D721Med (cell line): ENCODE results near the gene RNF130.

Experiments used
- DNase-seq: peaks from one replicate; pipeline ENCODE4 v3.0.0; 2011; ENCODE audit warnings: low spot score; ENCODE audit not compliant: insufficient read length
- FAIRE-seq: peaks from 2 replicates; lab custom pipeline; 2011; peaks lifted over from hg19 to GRCh38; lab: Jason Lieb, UNC
- TF ChIP-seq, protein P1 (sequence below): IDR thresholded peaks from 2 replicates; pipeline ENCODE4 v1.5.1; 2012; ENCODE audit warnings: mild to moderate bottlenecking, control low read depth; ENCODE audit not compliant: insufficient read depth; ENCODE audit errors: missing control alignments

Gene RNF130

DNA sequence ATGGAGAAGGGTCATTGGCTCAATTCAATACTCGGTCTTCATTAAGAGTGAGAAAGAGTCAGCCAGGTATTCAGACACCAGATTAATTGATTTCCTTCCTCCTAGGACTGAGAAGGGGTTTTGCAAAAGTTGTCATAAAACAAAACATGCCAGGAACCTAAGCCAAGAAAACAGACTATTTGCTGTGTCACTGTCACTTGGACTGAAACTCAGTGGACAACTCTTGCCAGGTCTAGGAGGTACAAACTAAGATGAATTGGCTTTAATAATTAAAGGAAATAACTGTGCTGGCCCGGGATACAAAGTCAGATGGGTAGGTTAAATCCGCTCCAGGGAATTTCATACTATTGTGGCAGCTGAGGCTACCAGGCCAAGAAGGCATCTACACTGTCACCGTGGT is 92.8 kb downstream of the RNF130 start:
- TF ChIP-seq, protein P1, sequence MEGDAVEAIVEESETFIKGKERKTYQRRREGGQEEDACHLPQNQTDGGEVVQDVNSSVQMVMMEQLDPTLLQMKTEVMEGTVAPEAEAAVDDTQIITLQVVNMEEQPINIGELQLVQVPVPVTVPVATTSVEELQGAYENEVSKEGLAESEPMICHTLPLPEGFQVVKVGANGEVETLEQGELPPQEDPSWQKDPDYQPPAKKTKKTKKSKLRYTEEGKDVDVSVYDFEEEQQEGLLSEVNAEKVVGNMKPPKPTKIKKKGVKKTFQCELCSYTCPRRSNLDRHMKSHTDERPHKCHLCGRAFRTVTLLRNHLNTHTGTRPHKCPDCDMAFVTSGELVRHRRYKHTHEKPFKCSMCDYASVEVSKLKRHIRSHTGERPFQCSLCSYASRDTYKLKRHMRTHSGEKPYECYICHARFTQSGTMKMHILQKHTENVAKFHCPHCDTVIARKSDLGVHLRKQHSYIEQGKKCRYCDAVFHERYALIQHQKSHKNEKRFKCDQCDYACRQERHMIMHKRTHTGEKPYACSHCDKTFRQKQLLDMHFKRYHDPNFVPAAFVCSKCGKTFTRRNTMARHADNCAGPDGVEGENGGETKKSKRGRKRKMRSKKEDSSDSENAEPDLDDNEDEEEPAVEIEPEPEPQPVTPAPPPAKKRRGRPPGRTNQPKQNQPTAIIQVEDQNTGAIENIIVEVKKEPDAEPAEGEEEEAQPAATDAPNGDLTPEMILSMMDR = no peak
- DNase-seq (no peak), FAIRE-seq (no peak)

DNA sequence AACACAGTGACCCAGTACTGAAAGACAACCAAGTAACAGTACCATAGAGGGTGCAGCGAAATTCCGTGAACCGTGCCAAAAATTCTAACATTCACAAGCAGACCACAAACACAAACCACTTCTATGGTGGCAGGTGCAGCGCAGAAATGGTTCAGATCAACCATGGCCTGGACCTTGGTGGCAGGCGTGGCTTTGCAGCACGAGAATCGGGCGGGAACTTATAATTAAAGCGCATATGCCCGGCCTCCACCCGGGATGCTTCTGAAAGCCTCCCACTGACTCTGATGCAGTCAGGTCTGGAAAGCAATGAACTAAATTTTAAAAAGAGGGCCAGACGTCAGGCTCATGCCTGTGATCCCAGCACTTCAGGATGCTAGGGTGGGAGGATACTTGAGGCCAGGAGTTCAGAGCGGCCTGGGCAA is 95.8 kb downstream of the RNF130 start:
- DNase-seq = no peak
- TF ChIP-seq, protein P1 = no peak
- FAIRE-seq = no peak

DNA sequence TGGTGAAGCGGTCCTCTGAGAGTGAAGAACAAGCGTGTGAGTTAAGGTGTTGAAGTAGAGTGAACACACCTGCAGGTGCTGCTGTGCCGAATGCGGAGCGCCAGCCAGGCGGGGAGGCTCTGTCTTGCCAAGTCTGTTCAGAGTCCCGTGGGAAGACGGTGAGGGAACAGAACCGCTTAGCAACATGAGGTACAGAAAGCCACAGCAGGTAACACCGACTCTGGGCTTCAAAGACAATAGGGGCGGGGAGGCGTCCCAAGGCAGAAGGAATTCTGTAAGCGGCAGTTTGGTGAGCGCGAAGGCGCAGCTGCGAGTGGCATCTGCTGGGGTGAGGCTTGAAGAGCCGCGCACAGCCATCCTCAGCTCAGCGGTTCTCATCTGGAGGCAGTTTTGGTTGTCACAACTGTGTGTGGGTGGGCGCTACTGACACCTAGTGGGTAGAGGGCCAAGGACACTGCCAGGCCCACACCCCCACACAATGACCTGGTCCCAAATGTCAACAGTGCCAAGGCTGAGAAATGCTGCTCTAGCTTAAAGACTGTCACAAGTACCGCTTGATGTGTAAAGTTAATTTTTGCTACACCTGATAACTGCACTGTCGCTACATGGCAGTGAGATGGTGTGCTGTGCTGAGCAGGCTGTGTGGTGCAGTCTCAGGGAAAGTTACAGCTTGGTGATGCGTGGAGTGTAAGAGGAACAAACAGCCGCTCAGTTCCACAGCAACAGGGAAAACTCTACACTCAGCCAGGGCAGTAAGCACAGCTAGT is 96.4 kb downstream of the RNF130 start:
- TF ChIP-seq, protein P1 = peak; percentile 45
- DNase-seq = peak; percentile 23
- no peak for FAIRE-seq

DNA sequence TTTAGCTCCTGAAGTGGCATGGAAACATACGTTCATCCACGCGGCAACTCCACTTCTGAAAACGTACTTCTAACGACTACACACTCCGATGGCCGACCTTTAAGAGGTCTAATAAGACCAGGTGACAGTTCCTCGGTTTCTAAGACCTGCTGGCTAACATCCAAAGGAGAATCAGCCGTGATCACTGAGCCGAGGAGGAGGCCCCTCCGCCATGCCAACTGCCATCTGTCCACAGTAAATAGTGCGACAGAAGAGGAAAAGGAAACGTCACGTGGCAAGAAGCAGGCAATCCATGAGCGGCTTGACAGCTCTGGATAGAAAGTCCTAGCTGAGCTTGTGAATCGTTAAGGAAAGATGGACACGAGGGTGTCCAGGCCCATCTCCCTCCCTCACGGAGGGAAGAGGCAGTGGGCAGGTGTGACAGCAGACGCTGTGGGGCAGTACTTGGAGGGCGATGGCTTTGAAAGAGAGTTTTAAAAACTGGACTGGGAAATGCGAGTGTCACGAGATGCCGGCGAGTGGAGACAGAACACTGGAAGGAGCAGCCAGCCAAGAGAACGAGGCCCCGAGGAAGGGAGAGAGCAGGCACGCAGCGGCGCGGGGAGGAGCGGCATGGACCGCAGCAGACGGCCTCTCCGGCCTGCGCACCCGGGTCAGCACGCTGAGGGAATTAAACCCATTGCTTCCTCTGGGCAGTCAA is 97.2 kb downstream of the RNF130 start:
- TF ChIP-seq, protein P1 = no peak
- FAIRE-seq (peak; percentile 46), DNase-seq (no peak)

DNA sequence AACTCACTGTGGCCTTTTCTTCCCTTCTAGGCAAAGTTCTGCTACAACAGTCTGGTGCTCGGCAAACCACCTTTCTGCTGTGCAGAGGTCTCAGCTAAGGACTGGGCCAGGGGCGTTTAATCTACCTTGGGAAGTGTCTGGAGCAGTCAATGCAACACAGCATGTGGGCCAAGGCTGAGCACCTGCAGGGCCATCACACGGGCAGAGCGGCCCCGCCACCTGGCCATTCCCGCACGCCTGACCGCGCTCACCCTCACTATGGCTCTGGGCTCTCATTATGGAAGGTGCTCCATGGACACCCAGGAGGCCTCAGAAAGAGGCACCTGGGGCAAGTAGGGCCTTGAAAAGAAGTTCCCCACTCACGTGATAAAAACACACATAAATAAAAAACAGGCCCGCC is 98.2 kb downstream of the RNF130 start:
- no peak for FAIRE-seq
- TF ChIP-seq, protein P1 = no peak
- no peak for DNase-seq

DNA sequence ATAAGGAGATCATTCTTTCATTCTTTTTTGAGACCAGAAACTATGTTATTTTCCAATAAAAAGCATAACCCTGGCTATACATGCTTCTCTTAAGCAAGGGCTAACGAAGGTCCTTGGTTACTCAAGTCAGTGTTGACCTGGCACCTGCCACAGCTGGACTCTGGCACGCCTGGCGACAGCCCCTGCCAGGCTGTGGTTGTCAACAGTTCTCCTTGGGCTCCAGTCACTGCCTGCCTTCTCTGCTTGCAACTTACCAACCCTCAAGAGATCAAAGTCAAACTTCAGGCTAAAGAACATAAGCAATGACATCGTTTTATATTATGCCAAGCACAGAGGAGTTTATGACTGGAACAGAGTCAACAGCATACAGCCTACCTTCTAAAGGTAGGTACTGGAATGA is 102.4 kb downstream of the RNF130 start:
- DNase-seq = no peak
- no peak for FAIRE-seq
- TF ChIP-seq, protein P1 = no peak

DNA sequence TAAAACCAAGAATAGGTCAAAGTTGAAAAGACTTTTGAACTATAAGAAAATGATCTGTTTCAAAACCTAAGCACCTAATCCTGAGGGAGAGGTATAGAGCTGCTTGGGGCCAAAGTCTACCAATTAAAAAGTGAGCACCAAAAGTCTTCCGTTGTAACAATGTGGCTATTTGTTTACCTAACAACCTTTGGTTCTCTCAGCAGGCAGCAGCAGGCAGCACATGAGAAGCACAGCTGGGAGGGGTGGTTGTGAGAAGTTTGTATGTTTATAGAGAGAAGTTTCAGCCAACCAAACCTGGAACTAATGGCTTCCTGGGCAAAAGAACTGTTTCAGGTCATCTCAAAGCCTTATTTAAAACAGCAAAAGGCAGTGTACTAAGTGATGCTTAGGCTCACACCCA is 104.1 kb downstream of the RNF130 start:
- TF ChIP-seq, protein P1 = no peak
- DNase-seq (no peak), FAIRE-seq (no peak)
